GM23338 (cell line): ENCODE measurements around the gene PROSER2. TPM values are rescaled to one million over a fixed set of nuclear protein-coding genes. Genes with fewer than 3 reads are reported as not detected.

Experiments
- ATAC-seq: fragments of 200-7000 bp; cut with Tn5 transposase; 3 replicates; pipeline ENCODE4 v1.9.1; 2020
- DNase-seq: peaks from one replicate; pipeline ENCODE4 v3.0.0-alpha.2; 2015; ENCODE audit warnings: low spot score
- H2AFZ ChIP-seq: fragments of 200-600 bp; sonication (generic); 2 replicates; pipeline ENCODE4 v1.8.0; 2016; ENCODE audit warnings: antibody characterized with exemption, mild to moderate bottlenecking, moderate library complexity
- H3F3A ChIP-seq: fragments of 200-600 bp; sonication (generic); replicated peaks from 2 replicates; pipeline ENCODE4 v1.8.0; 2017; ENCODE audit warnings: antibody characterized with exemption, mixed run types, low read depth
- H3K27ac ChIP-seq: fragments of 200-600 bp; sonication (generic); 2 replicates; pipeline ENCODE4 v1.6.1; 2016; ENCODE audit warnings: low read depth
- H3K27me3 ChIP-seq: fragments of 200-600 bp; sonication (generic); 2 replicates; pipeline ENCODE4 v1.8.0; 2016; ENCODE audit warnings: mild to moderate bottlenecking, mixed run types, moderate library complexity; ENCODE audit not compliant: insufficient read depth
- H3K36me3 ChIP-seq: fragments of 200-600 bp; sonication (generic); 2 replicates; pipeline ENCODE4 v1.8.0; 2016; ENCODE audit warnings: mild to moderate bottlenecking; ENCODE audit not compliant: insufficient read depth
- H3K4me1 ChIP-seq: fragments of 200-600 bp; sonication (generic); 2 replicates; pipeline ENCODE4 v1.8.0; 2016; ENCODE audit warnings: mild to moderate bottlenecking, moderate library complexity; ENCODE audit not compliant: insufficient read depth
- H3K4me2 ChIP-seq: fragments of 200-600 bp; sonication (generic); 2 replicates; pipeline ENCODE4 v1.7.1; 2017; ENCODE audit warnings: mixed run types
- H3K4me3 ChIP-seq: fragments of 200-600 bp; sonication (generic); 2 replicates; pipeline ENCODE4 v1.6.1; 2016; ENCODE audit warnings: mixed run types
- H3K79me2 ChIP-seq: fragments of 200-600 bp; sonication (generic); replicated peaks from 2 replicates; pipeline ENCODE4 v1.8.0; 2017; ENCODE audit warnings: mild to moderate bottlenecking; ENCODE audit not compliant: insufficient read depth
- H3K9me2 ChIP-seq: fragments of 200-600 bp; sonication (generic); 2 replicates; pipeline ENCODE4 v1.8.0; 2017; ENCODE audit not compliant: insufficient read depth
- H4K20me1 ChIP-seq: fragments of 200-600 bp; sonication (generic); replicated peaks from 2 replicates; pipeline ENCODE4 v1.8.0; 2017; ENCODE audit warnings: mild to moderate bottlenecking; ENCODE audit not compliant: insufficient read depth
- H3K27ac Mint-ChIP-seq: 2 replicates; pipeline ENCODE4 v1.8.0; 2020; ENCODE audit warnings: inconsistent platforms, mild to moderate bottlenecking, moderate library complexity, mixed read lengths
- H3K27me3 Mint-ChIP-seq: 3 replicates; pipeline ENCODE4 v1.8.0; 2022; ENCODE audit warnings: low read depth, mild to moderate bottlenecking, moderate library complexity, mixed read lengths, inconsistent platforms; ENCODE audit not compliant: insufficient read depth, poor library complexity
- H3K36me3 Mint-ChIP-seq: 3 replicates; pipeline ENCODE4 v1.8.0; 2021; ENCODE audit warnings: low read depth, mild to moderate bottlenecking, inconsistent platforms, moderate library complexity, mixed read lengths
- H3K4me1 Mint-ChIP-seq: 3 replicates; pipeline ENCODE4 v1.8.0; 2020; ENCODE audit warnings: mild to moderate bottlenecking, inconsistent platforms, mixed read lengths
- H3K4me3 Mint-ChIP-seq: 3 replicates; pipeline ENCODE4 v1.8.0; 2021; ENCODE audit warnings: moderate library complexity, mild to moderate bottlenecking, inconsistent platforms, mixed read lengths
- H3K9me3 Mint-ChIP-seq: 3 replicates; pipeline ENCODE4 v1.8.0; 2020; ENCODE audit warnings: moderate library complexity, mild to moderate bottlenecking, inconsistent platforms, mixed read lengths
- CREB1 ChIP-seq: fragments of 250-450 bp; sonication (Bioruptor Pico); IDR thresholded peaks from 2 replicates; pipeline ENCODE4 v1.5.0; 2020; ENCODE audit warnings: low read depth, mild to moderate bottlenecking, moderate library complexity
- CTCF ChIP-seq, 2 experiments: fragments of 200-600 bp in 1 of 2; sonication (generic) in 1 of 2; conservative IDR thresholded peaks; 2 replicates each; pipeline versions ENCODE4 v1.5.1 to v1.6.1; 2016 to 2017; ENCODE audit warnings: antibody characterized with exemption in 2 of 2, low read depth in 2 of 2, mild to moderate bottlenecking in 2 of 2, moderate library complexity in 1 of 2
- ETS1 ChIP-seq: IDR thresholded peaks from 2 replicates; pipeline ENCODE4 v1.6.1; 2016; ENCODE audit warnings: antibody characterized with exemption
- EZH2 ChIP-seq: fragments of 200-600 bp; sonication (generic); IDR thresholded peaks from one replicate; pipeline ENCODE4 v1.8.0; 2017; ENCODE audit warnings: antibody characterized with exemption, mild to moderate bottlenecking, low read depth; ENCODE audit not compliant: unreplicated experiment
- EZH2phosphoT487 ChIP-seq: fragments of 200-600 bp; sonication (generic); IDR thresholded peaks from one replicate; pipeline ENCODE4 v1.8.1; 2018; ENCODE audit warnings: antibody characterized with exemption; ENCODE audit not compliant: unreplicated experiment
- JUNB ChIP-seq: IDR thresholded peaks from one replicate; pipeline ENCODE4 v1.6.1; 2016; ENCODE audit warnings: antibody characterized with exemption; ENCODE audit not compliant: unreplicated experiment
- NANOG ChIP-seq: IDR thresholded peaks from 2 replicates; pipeline ENCODE4 v1.6.1; 2016; ENCODE audit warnings: antibody characterized with exemption, borderline replicate concordance
- POLR2AphosphoS5 ChIP-seq: IDR thresholded peaks from 2 replicates; pipeline ENCODE4 v1.6.1; 2016; ENCODE audit warnings: antibody characterized with exemption, low read depth
- STAT1 ChIP-seq: IDR thresholded peaks from one replicate; pipeline ENCODE4 v1.6.1; 2016; ENCODE audit warnings: antibody characterized with exemption; ENCODE audit not compliant: unreplicated experiment
- ZNF114 ChIP-seq: fragments of 250-450 bp; sonication (Bioruptor Pico); IDR thresholded peaks from 2 replicates; pipeline ENCODE4 v1.5.0; 2020; ENCODE audit warnings: mild to moderate bottlenecking, moderate library complexity
- ZNF331 ChIP-seq: fragments of 250-450 bp; sonication (Bioruptor Pico); IDR thresholded peaks from 2 replicates; pipeline ENCODE4 v1.5.0; 2020; ENCODE audit warnings: low read depth, mild to moderate bottlenecking, moderate library complexity
- polyA plus RNA-seq: library from polyadenylated mRNA; unstranded; fragments of >200 nt; fragmentation: Nextera tagmentation; extraction: Ambion mirVana; gene quantifications from 2 replicates; pipeline ENCODE4 v1.2.1, GENCODE V29; 2016
- total RNA-seq: library from RNA; depleted of rRNA; stranded (reverse); fragments of >200 nt; shearing (Covaris generic); gene quantifications from 2 replicates; pipeline ENCODE4 v1.2.3, GENCODE V29; 2014
- TF ChIP-seq, protein P1 (sequence below): IDR thresholded peaks from one replicate; pipeline ENCODE4 v1.6.1; 2018; ENCODE audit warnings: antibody characterized with exemption; ENCODE audit not compliant: unreplicated experiment
- TF ChIP-seq, protein P2 (sequence below): fragments of 250-450 bp; sonication (Bioruptor Pico); IDR thresholded peaks from 2 replicates; pipeline ENCODE4 v1.5.0; 2020; ENCODE audit warnings: mild to moderate bottlenecking, moderate library complexity

Gene PROSER2
- total and polyA plus RNA-seq, 2 experiments from 2014 or later: 4.2 to 10.8 TPM

DNA sequence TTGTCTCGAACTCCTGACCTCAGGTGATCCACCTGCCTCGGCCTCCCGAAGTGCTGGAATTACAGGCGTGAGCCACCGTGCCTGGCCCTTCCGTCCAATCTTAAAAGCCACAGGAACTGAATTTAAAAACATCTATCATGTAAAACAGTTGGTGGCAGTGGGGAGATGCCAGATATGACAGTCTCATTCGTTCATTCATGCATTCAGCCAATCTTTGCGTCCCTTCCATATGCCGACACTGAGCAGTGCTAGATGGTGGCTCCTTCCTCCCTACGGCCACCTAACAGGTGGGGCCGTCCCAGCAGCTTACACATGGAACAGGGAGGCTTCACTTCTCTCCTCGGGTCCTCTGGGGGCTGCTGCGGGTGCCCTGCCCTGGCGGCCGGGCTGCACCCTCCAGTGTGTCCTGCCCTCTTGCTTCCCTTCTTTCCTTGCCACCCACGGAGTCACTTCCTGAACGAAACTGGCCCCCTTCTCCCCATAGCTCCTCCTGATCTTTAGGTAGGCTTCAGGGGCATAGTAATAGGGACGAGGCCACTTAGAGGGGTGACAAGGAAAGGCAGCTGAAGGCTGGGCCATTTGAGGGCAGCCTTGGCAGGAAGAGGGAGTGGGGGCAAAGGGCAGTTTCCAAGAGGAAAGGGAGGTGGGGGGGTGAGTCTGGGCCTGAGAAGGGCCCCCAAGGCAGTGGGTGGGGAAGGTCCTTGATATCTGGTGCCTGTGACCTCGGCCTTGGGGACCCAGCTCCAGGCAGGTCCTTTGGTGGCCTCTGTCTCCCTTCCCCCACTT lies 53.8 kb downstream of the PROSER2 start (continued):
- TF ChIP-seq EZH2 (no peak), EZH2phosphoT487 (no peak), CREB1 (no peak), POLR2AphosphoS5 (no peak), JUNB (no peak), ZNF331 (CRISPR knock-in tag) (no peak)
- TF ChIP-seq, protein P1, sequence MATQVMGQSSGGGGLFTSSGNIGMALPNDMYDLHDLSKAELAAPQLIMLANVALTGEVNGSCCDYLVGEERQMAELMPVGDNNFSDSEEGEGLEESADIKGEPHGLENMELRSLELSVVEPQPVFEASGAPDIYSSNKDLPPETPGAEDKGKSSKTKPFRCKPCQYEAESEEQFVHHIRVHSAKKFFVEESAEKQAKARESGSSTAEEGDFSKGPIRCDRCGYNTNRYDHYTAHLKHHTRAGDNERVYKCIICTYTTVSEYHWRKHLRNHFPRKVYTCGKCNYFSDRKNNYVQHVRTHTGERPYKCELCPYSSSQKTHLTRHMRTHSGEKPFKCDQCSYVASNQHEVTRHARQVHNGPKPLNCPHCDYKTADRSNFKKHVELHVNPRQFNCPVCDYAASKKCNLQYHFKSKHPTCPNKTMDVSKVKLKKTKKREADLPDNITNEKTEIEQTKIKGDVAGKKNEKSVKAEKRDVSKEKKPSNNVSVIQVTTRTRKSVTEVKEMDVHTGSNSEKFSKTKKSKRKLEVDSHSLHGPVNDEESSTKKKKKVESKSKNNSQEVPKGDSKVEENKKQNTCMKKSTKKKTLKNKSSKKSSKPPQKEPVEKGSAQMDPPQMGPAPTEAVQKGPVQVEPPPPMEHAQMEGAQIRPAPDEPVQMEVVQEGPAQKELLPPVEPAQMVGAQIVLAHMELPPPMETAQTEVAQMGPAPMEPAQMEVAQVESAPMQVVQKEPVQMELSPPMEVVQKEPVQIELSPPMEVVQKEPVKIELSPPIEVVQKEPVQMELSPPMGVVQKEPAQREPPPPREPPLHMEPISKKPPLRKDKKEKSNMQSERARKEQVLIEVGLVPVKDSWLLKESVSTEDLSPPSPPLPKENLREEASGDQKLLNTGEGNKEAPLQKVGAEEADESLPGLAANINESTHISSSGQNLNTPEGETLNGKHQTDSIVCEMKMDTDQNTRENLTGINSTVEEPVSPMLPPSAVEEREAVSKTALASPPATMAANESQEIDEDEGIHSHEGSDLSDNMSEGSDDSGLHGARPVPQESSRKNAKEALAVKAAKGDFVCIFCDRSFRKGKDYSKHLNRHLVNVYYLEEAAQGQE: no peak

- Mint-ChIP-seq H3K4me1 (peaks cover 39% of the 10 kb centered on the region), H3K36me3 (peaks cover 2% of the 10 kb centered on the region; the same call in 1 of the 3 replicates), H3K27ac (no peak overlapping the region), H3K27me3 (peaks cover 7% of the 10 kb centered on the region), H3K4me3 (no peak overlapping the region), H3K9me3 (no peaks in the 10 kb centered on the region)
- H2AFZ ChIP-seq: peak overlapping the region; percentile 47; the same call in 1 of the 2 replicates
- no peaks in the 10 kb centered on the region for H3K79me2 ChIP-seq
- no peaks in the 10 kb centered on the region for H4K20me1 ChIP-seq
- H3K4me2 ChIP-seq: no peak overlapping the region
- no peaks in the 10 kb centered on the region for H3K9me2 ChIP-seq
- ATAC-seq (no peak), DNase-seq (no peak)
- no peaks in the 10 kb centered on the region; the same call in 1 of the 2 replicates for H3F3A ChIP-seq
- no peak overlapping the region for H3K4me3 ChIP-seq
- H3K27me3 ChIP-seq: no peaks in the 10 kb centered on the region
- peaks cover 30% of the 10 kb centered on the region for H3K4me1 ChIP-seq
- H3K36me3 ChIP-seq: no peaks in the 10 kb centered on the region
- no peak overlapping the region for H3K27ac ChIP-seq
- TF ChIP-seq CTCF (conservative IDR thresholded peaks at IDR 0.05; ENCODE audit: low read depth in 2 of 2) (no peak), POLR2AphosphoS5 (no peak), ZNF114 (CRISPR knock-in tag) (no peak), NANOG (no peak), JUNB (no peak), CREB1 (no peak), ETS1 (no peak), STAT1 (no peak)
- TF ChIP-seq, protein P2, sequence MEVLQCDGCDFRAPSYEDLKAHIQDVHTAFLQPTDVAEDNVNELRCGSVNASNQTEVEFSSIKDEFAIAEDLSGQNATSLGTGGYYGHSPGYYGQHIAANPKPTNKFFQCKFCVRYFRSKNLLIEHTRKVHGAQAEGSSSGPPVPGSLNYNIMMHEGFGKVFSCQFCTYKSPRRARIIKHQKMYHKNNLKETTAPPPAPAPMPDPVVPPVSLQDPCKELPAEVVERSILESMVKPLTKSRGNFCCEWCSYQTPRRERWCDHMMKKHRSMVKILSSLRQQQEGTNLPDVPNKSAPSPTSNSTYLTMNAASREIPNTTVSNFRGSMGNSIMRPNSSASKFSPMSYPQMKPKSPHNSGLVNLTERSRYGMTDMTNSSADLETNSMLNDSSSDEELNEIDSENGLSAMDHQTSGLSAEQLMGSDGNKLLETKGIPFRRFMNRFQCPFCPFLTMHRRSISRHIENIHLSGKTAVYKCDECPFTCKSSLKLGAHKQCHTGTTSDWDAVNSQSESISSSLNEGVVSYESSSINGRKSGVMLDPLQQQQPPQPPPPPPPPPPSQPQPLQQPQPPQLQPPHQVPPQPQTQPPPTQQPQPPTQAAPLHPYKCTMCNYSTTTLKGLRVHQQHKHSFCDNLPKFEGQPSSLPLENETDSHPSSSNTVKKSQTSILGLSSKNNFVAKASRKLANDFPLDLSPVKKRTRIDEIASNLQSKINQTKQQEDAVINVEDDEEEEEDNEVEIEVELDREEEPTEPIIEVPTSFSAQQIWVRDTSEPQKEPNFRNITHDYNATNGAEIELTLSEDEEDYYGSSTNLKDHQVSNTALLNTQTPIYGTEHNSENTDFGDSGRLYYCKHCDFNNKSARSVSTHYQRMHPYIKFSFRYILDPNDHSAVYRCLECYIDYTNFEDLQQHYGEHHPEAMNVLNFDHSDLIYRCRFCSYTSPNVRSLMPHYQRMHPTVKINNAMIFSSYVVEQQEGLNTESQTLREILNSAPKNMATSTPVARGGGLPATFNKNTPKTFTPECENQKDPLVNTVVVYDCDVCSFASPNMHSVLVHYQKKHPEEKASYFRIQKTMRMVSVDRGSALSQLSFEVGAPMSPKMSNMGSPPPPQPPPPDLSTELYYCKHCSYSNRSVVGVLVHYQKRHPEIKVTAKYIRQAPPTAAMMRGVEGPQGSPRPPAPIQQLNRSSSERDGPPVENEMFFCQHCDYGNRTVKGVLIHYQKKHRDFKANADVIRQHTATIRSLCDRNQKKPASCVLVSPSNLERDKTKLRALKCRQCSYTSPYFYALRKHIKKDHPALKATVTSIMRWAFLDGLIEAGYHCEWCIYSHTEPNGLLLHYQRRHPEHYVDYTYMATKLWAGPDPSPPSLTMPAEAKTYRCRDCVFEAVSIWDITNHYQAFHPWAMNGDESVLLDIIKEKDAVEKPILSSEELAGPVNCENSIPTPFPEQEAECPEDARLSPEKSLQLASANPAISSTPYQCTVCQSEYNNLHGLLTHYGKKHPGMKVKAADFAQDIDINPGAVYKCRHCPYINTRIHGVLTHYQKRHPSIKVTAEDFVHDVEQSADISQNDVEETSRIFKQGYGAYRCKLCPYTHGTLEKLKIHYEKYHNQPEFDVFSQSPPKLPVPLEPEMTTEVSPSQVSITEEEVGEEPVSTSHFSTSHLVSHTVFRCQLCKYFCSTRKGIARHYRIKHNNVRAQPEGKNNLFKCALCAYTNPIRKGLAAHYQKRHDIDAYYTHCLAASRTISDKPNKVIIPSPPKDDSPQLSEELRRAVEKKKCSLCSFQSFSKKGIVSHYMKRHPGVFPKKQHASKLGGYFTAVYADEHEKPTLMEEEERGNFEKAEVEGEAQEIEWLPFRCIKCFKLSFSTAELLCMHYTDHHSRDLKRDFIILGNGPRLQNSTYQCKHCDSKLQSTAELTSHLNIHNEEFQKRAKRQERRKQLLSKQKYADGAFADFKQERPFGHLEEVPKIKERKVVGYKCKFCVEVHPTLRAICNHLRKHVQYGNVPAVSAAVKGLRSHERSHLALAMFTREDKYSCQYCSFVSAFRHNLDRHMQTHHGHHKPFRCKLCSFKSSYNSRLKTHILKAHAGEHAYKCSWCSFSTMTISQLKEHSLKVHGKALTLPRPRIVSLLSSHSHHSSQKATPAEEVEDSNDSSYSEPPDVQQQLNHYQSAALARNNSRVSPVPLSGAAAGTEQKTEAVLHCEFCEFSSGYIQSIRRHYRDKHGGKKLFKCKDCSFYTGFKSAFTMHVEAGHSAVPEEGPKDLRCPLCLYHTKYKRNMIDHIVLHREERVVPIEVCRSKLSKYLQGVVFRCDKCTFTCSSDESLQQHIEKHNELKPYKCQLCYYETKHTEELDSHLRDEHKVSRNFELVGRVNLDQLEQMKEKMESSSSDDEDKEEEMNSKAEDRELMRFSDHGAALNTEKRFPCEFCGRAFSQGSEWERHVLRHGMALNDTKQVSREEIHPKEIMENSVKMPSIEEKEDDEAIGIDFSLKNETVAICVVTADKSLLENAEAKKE (CRISPR knock-in tag): no peak
Observed at GRCh38 chr10:11877591-11877905, 54.4 kb downstream of the PROSER2 start.
